ENCODE data around the gene CDK16.

The CDK16 gene

GRCh38 chrX:47222751-47223350 lies 4.4 kb downstream of the CDK16 start:
- no peak overlapping the region for H3K4me3 ChIP-seq (ENCODE audit: low read length)
- TF ChIP-seq CTCF (IDR thresholded peaks at IDR 0.05; ENCODE audit: insufficient read depth, low read depth, low read length, missing control alignments): no peak
- no peak for DNase-seq (ENCODE audit: low read depth)

- DNase-seq (ENCODE audit: low read depth): no peak
- no peak for TF ChIP-seq CTCF (IDR thresholded peaks at IDR 0.05; ENCODE audit: insufficient read depth, low read depth, low read length, missing control alignments)
- no peak overlapping the region for H3K4me3 ChIP-seq (ENCODE audit: low read length)
These were observed 5.2 kb downstream of the CDK16 start for GRCh38 chrX:47223476-47224250.

DNA sequence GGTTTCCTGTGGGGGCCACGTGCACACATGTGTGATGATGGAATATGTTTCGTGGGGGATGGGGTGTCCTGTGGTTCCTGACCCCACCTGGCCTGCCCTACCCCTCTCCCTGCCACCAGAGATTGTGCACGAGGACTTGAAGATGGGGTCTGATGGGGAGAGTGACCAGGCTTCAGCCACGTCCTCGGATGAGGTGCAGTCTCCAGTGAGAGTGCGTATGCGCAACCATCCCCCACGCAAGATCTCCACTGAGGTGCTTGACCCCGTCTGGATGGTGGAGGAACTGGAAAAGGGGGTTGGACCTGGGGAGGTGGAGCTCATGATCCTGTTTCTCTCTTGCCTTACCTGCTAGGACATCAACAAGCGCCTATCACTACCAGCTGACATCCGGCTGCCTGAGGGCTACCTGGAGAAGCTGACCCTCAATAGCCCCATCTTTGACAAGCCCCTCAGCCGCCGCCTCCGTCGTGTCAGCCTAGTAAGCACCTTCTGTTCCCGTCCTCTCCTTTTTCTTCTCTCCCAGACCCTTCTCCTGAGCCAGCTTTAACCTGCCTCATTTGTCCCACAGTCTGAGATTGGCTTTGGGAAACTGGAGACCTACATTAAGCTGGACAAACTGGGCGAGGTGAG lies 5.9 kb downstream of the CDK16 start:
- no peak for DNase-seq (ENCODE audit: low read depth)
- no peak for TF ChIP-seq CTCF (IDR thresholded peaks at IDR 0.05; ENCODE audit: insufficient read depth, low read depth, low read length, missing control alignments)
- H3K4me3 ChIP-seq (ENCODE audit: low read length): no peak overlapping the region

- DNase-seq (ENCODE audit: low read depth): no peak
- TF ChIP-seq CTCF (IDR thresholded peaks at IDR 0.05; ENCODE audit: insufficient read depth, low read depth, low read length, missing control alignments): no peak
- no peak overlapping the region for H3K4me3 ChIP-seq (ENCODE audit: low read length)
These were observed 6.4 kb downstream of the CDK16 start for GRCh38 chrX:47224896-47225290.

DNA sequence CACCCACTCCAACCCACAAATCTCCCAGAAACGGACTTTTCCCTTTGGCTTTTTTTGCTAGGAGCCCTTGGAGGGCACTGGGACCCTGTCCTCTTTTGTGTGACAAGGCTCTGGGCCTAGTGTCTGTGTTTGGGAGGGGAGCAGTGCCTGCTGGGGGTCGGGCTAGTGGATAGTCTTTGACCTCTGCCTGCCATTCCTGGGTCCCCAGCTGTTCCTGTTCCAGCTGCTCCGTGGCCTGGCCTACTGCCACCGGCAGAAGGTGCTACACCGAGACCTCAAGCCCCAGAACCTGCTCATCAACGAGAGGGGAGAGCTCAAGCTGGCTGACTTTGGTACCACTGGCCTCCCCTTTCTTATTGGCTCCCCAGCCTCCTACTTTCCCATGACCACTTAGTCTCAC lies 7.6 kb downstream of the CDK16 start:
- no peak overlapping the region for H3K4me3 ChIP-seq (ENCODE audit: low read length)
- DNase-seq (ENCODE audit: low read depth): no peak
- no peak for TF ChIP-seq CTCF (IDR thresholded peaks at IDR 0.05; ENCODE audit: insufficient read depth, low read depth, low read length, missing control alignments)

DNA sequence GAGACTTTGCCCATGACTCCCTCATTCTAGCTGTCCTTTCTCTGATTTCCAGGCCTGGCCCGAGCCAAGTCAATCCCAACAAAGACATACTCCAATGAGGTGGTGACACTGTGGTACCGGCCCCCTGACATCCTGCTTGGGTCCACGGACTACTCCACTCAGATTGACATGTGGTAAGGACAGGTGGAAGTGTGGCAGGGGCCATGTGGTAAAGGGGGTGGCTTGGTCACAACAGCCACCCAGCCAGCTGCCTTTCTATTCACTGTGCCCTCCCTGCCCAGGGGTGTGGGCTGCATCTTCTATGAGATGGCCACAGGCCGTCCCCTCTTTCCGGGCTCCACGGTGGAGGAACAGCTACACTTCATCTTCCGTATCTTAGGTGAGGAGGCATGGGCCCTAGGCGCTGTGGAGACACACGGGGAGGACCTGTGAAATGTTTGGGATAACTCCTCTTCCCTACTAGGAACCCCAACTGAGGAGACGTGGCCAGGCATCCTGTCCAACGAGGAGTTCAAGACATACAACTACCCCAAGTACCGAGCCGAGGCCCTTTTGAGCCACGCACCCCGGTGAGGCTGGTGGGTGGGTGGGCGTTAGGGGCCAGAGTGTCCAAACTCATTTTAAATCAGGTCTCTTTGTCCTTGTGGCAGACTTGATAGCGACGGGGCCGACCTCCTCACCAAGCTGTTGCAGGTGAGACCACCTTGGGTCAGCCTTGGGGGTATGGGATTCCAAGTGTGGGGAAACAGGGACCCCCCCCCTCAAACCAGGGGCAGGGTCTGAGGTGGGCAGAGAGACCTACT lies 8.3 kb downstream of the CDK16 start:
- TF ChIP-seq CTCF (IDR thresholded peaks at IDR 0.05; ENCODE audit: insufficient read depth, low read depth, low read length, missing control alignments): no peak
- DNase-seq (ENCODE audit: low read depth): no peak
- no peak overlapping the region for H3K4me3 ChIP-seq (ENCODE audit: low read length)
